Stomach smooth muscle (tissue), 2 donors: ENCODE measurements around the gene SH3D21.
A peak's percentile ranks its signal among the peaks of the same experiment; 100 is the strongest.

Experiments
- H3K27ac ChIP-seq: one replicate; pipeline ENCODE4 v1.7.0; 2013; ENCODE audit warnings: mild to moderate bottlenecking, low read length, inconsistent platforms
- H3K27me3 ChIP-seq, 2 donors: one replicate each; pipeline ENCODE4 v1.7.0; 2013; ENCODE audit warnings: low read length in 2 of 2; ENCODE audit not compliant: insufficient read depth in 2 of 2, control insufficient read depth in 1 of 2
- H3K36me3 ChIP-seq, 2 donors: one replicate each; pipeline ENCODE4 v1.7.0; 2013; ENCODE audit warnings: low read length in 2 of 2; ENCODE audit not compliant: control insufficient read depth in 2 of 2, insufficient read depth in 2 of 2
- H3K4me1 ChIP-seq: one replicate; pipeline ENCODE4 v1.7.0; 2013; ENCODE audit warnings: low read length; ENCODE audit not compliant: control insufficient read depth, insufficient read depth
- H3K4me3 ChIP-seq, 2 donors: one replicate each; pipeline ENCODE4 v1.7.0; 2013; ENCODE audit warnings: low read length in 2 of 2
- H3K9ac ChIP-seq, 2 donors: one replicate each; pipeline ENCODE4 v1.7.0; 2013; ENCODE audit warnings: low read length in 2 of 2, mild to moderate bottlenecking in 1 of 2
- H3K9me3 ChIP-seq, 2 donors: one replicate each; pipeline ENCODE4 v1.7.0; 2013; ENCODE audit warnings: low read length in 2 of 2; ENCODE audit not compliant: control insufficient read depth in 2 of 2
- donor health status: healthy.
- donor health status: Pancreatic carcinoma.

SH3D21 gene

GRCh38 chr1:36346741-36347370, 40.7 kb downstream of the SH3D21 start:
- no peaks in the 10 kb centered on the region for H3K9me3 ChIP-seq
- no peak overlapping the region for H3K9ac ChIP-seq
- H3K27ac ChIP-seq, result no peak overlapping the region
- no peak overlapping the region for H3K4me3 ChIP-seq
- H3K4me1 ChIP-seq, result peaks cover 35% of the 10 kb centered on the region
- peaks cover 48 to 54% of the 10 kb centered on the region in 2 donors for H3K36me3 ChIP-seq
- no peaks in the 10 kb centered on the region for H3K27me3 ChIP-seq

GRCh38 chr1:36349241-36349671, 43.1 kb downstream of the SH3D21 start:
- Histone ChIP-seq H3K9ac (no peak overlapping the region), H3K4me1 (peaks cover 39% of the 10 kb centered on the region), H3K9me3 (no peaks in the 10 kb centered on the region), H3K36me3 (peaks cover 53 to 54% of the 10 kb centered on the region in 2 donors), H3K4me3 (no peak overlapping the region), H3K27me3 (no peaks in the 10 kb centered on the region), H3K27ac (no peak overlapping the region)

GRCh38 chr1:36349839-36350238, 43.7 kb downstream of the SH3D21 start:
- H3K36me3 ChIP-seq, result peaks cover 54 to 59% of the 10 kb centered on the region in 2 donors
- peak overlapping the region in 1 of 2 donors; percentile 8 for H3K4me3 ChIP-seq
- H3K9ac ChIP-seq, result peak overlapping the region in 1 of 2 donors; percentile 2

GRCh38 chr1:36350659-36351226, 44.6 kb downstream of the SH3D21 start:
- H3K9me3 ChIP-seq, result no peaks in the 10 kb centered on the region
- H3K27me3 ChIP-seq, result no peaks in the 10 kb centered on the region
- peak overlapping the region; percentile 75 for H3K27ac ChIP-seq
- H3K36me3 ChIP-seq, result peaks cover 51 to 59% of the 10 kb centered on the region in 2 donors
- peaks cover 39% of the 10 kb centered on the region for H3K4me1 ChIP-seq
- no peak overlapping the region for H3K9ac ChIP-seq
- peak overlapping the region in 1 of 2 donors; percentile 49 for H3K4me3 ChIP-seq

More at GRCh38 chr1:36349839-36350238, 43.7 kb downstream of the SH3D21 start:
- Histone ChIP-seq H3K27ac (peak overlapping the region; percentile 75), H3K9me3 (no peaks in the 10 kb centered on the region), H3K27me3 (no peaks in the 10 kb centered on the region), H3K4me1 (peaks cover 39% of the 10 kb centered on the region)

- Histone ChIP-seq H3K4me3 (peak overlapping the region in 1 of 2 donors; percentile 49), H3K27me3 (no peaks in the 10 kb centered on the region), H3K9ac (no peak overlapping the region), H3K9me3 (no peaks in the 10 kb centered on the region), H3K4me1 (peaks cover 39% of the 10 kb centered on the region), H3K36me3 (peaks cover 50 to 60% of the 10 kb centered on the region in 2 donors), H3K27ac (peak overlapping the region; percentile 75)
Observed at GRCh38 chr1:36351227-36351977, 45.2 kb downstream of the SH3D21 start.

- H3K27ac ChIP-seq, result peak overlapping the region; percentile 75
- H3K9ac ChIP-seq, result no peak overlapping the region
- no peaks in the 10 kb centered on the region for H3K27me3 ChIP-seq
- no peak overlapping the region for H3K4me3 ChIP-seq
- H3K36me3 ChIP-seq, result peaks cover 41 to 57% of the 10 kb centered on the region in 2 donors
- no peaks in the 10 kb centered on the region for H3K9me3 ChIP-seq
- H3K4me1 ChIP-seq, result peaks cover 39% of the 10 kb centered on the region
Observed at GRCh38 chr1:36352125-36352909, 46.1 kb downstream of the SH3D21 start.

- Histone ChIP-seq H3K27ac (no peak overlapping the region), H3K27me3 (no peaks in the 10 kb centered on the region), H3K36me3 (peaks cover 39 to 59% of the 10 kb centered on the region in 2 donors), H3K4me3 (no peak overlapping the region), H3K4me1 (peaks cover 39% of the 10 kb centered on the region), H3K9me3 (no peaks in the 10 kb centered on the region), H3K9ac (no peak overlapping the region)
Observed at GRCh38 chr1:36352910-36353878, 47.0 kb downstream of the SH3D21 start.

- peaks cover 34% of the 10 kb centered on the region for H3K4me1 ChIP-seq
- no peak overlapping the region for H3K9ac ChIP-seq
- H3K27ac ChIP-seq, result no peak overlapping the region
- H3K4me3 ChIP-seq, result no peak overlapping the region
- H3K27me3 ChIP-seq, result no peaks in the 10 kb centered on the region
- H3K36me3 ChIP-seq, result peaks cover 42 to 60% of the 10 kb centered on the region in 2 donors
- no peaks in the 10 kb centered on the region for H3K9me3 ChIP-seq
Observed at GRCh38 chr1:36354486-36354885, 48.3 kb downstream of the SH3D21 start.

GRCh38 chr1:36355811-36356210, 49.6 kb downstream of the SH3D21 start:
- Histone ChIP-seq H3K27me3 (no peaks in the 10 kb centered on the region), H3K9ac (no peak overlapping the region), H3K4me3 (no peak overlapping the region), H3K9me3 (no peaks in the 10 kb centered on the region), H3K36me3 (peaks cover 42 to 64% of the 10 kb centered on the region in 2 donors), H3K4me1 (peaks cover 21% of the 10 kb centered on the region), H3K27ac (no peak overlapping the region)
